Measurements from ENCODE around the gene TMEM183A. TPM values are rescaled to one million over a fixed set of nuclear protein-coding genes. Genes with fewer than 3 reads are reported as not detected.
A peak's percentile ranks its signal among the peaks of the same experiment; 100 is the strongest.

The TMEM183A gene
- total and polyA plus RNA-seq, 9 of the 15 experiments (the other 6 are each of a cell fraction or from before 2014, with no cell fraction given): 23.4 to 190 (median 124) TPM

DNA sequence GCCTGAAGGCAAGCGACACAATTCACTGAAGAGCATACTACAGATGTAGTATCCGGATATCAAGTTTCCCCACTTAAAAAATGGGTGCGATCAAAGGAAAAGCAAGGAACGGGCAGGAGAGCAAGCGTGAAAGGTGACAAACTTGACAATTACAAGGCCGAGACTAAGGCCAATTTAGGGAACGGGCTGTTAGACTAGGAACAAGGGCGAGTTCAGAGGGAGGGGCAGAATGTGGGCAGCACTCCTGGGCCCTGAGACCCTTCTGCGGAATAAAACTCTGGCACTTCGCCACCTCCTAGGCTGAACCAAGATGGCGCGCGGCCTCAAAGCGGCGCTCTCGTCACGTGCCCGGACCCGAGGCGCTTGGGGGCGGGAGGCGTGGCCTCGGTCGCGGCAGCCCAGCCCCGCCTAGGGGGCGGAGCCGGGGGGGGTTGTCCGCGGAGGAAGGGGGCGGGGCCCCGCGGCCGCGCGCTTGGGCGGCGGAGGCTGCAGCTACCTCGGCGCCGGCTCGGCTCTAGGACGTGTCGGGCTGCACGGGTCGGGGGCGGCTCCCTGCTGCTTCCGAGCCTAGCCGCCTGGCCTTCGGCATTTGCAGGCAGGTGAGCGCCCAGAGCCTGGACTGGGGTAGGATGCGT lies 19.0 kb downstream of the TMEM183A start, which contains the start of gene PPFIA4 (continued):
- no peak for TF ChIP-seq ELK1 (CRISPR knock-in tag; IDR thresholded peaks at IDR 0.05)
- 0 out of 2 replicates have a peak, but pooled peaks have one; percentile 57 for TF ChIP-seq PYGO2 (tag; IDR thresholded peaks at IDR 0.05)
- peak; percentile 31; the same call in 1 of the 2 replicates for TF ChIP-seq POLR2AphosphoS5 (IDR thresholded peaks at IDR 0.05; ENCODE audit: control insufficient read depth, insufficient read depth, low read depth, low read length)
- peak; percentile 42; the same call in 1 of the 2 replicates for TF ChIP-seq CREM (IDR thresholded peaks at IDR 0.05; ENCODE audit: low read depth)
- TF ChIP-seq FOXA1 (IDR thresholded peaks at IDR 0.05; ENCODE audit: borderline replicate concordance): no peak
- TF ChIP-seq ZNF174 (CRISPR knock-in tag; IDR thresholded peaks at IDR 0.05): no peak
- peak; percentile 85 for TF ChIP-seq BCL6 (CRISPR knock-in tag; IDR thresholded peaks at IDR 0.05)
- no peak for TF ChIP-seq FUS (optimal IDR thresholded peaks at IDR 0.05; ENCODE audit: low read depth, low read length)
- TF ChIP-seq ZNF407 (IDR thresholded peaks at IDR 0.05; ENCODE audit: low read depth): no peak
- TF ChIP-seq, protein P1, sequence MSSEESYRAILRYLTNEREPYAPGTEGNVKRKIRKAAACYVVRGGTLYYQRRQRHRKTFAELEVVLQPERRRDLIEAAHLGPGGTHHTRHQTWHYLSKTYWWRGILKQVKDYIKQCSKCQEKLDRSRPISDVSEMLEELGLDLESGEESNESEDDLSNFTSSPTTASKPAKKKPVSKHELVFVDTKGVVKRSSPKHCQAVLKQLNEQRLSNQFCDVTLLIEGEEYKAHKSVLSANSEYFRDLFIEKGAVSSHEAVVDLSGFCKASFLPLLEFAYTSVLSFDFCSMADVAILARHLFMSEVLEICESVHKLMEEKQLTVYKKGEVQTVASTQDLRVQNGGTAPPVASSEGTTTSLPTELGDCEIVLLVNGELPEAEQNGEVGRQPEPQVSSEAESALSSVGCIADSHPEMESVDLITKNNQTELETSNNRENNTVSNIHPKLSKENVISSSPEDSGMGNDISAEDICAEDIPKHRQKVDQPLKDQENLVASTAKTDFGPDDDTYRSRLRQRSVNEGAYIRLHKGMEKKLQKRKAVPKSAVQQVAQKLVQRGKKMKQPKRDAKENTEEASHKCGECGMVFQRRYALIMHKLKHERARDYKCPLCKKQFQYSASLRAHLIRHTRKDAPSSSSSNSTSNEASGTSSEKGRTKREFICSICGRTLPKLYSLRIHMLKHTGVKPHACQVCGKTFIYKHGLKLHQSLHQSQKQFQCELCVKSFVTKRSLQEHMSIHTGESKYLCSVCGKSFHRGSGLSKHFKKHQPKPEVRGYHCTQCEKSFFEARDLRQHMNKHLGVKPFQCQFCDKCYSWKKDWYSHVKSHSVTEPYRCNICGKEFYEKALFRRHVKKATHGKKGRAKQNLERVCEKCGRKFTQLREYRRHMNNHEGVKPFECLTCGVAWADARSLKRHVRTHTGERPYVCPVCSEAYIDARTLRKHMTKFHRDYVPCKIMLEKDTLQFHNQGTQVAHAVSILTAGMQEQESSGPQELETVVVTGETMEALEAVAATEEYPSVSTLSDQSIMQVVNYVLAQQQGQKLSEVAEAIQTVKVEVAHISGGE (CRISPR knock-in tag; IDR thresholded peaks at IDR 0.05): peak in 1 of 3 experiments; percentile 75; a peak in 2 of 6 replicates
- TF ChIP-seq MLLT1 (IDR thresholded peaks at IDR 0.05): peak; percentile 61 to 96; a peak in 2 of 4 replicates
- TF ChIP-seq PCBP2 (IDR thresholded peaks at IDR 0.05; ENCODE audit: low read depth, low read length, poor library complexity, severe bottlenecking): no peak
- TF ChIP-seq NCOR1 (IDR thresholded peaks at IDR 0.05): no peak
